Measurements from ENCODE around the gene CRACR2A. TPM values are rescaled to one million over a fixed set of nuclear protein-coding genes. Genes with fewer than 3 reads are reported as not detected.

CRACR2A gene
- total and polyA plus RNA-seq, 9 of the 15 experiments (the other 6 are each of a cell fraction or from before 2014, with no cell fraction given) = 2.1 to 15.1 (median 10.4) TPM

- no peak overlapping the region for H3K9ac ChIP-seq (ENCODE audit: insufficient read depth in 1 of 2, low read depth in 2 of 2, low read length in 2 of 2)
- intact Hi-C loops (cut with micrococcal nuclease) (no loop called here), in situ Hi-C loops (cut with MboI) (no loop called here)
- ChIA-PET POLR2A (no interaction called here), CTCF (ENCODE audit: low intra/inter-chr PET ratio) (no interaction called here)
- H3K79me2 ChIP-seq (ENCODE audit: control insufficient read depth, insufficient read depth, low read length) = no peaks in the 10 kb centered on the region
- no TSS peak for BruUV-seq (replicated peaks)
- no peaks in the 10 kb centered on the region for H3K9me1 ChIP-seq (ENCODE audit: control insufficient read depth, insufficient read depth, low read length)
- TF ChIP-seq ZSCAN29 (IDR thresholded peaks at IDR 0.05) (no peak), REST (IDR thresholded peaks at IDR 0.05; ENCODE audit: borderline replicate concordance) (0 out of 2 replicates have a peak, but pooled peaks have one; percentile 4), REST (CRISPR knock-in tag; IDR thresholded peaks at IDR 0.05; ENCODE audit: low read depth) (no peak)
- H4K20me1 ChIP-seq (replicated peaks; ENCODE audit: control insufficient read depth, insufficient read depth, low read length) = no peaks in the 10 kb centered on the region
- ATAC-seq = no peak
- no peak overlapping the region for H2AFZ ChIP-seq (ENCODE audit: low read depth, low read length)
- peaks cover 4 to 12% of the 10 kb centered on the region in 2 experiments; a peak in 3 of 5 replicates for H3K4me1 ChIP-seq (replicated peaks in 1 of 2; ENCODE audit: control insufficient read depth in 2 of 2, insufficient read depth in 2 of 2, low read length in 2 of 2)
- 9% methylated on average over 5 of the region's 7 CpGs for WGBS (ENCODE audit: insufficient coverage, low coverage, missing lambda C conversion rate)
- H3K27ac ChIP-seq (ENCODE audit: extremely low read depth, low read depth, low read length) = no peak overlapping the region
- H3K4me3 ChIP-seq = no peak overlapping the region
- no peak overlapping the region for H3K4me2 ChIP-seq (ENCODE audit: insufficient read depth, low read length)
- H3K27me3 ChIP-seq (ENCODE audit: control insufficient read depth in 2 of 2, insufficient read depth in 2 of 2, low read length in 2 of 2) = peaks cover 3 to 8% of the 10 kb centered on the region in 2 experiments; a peak in 3 of 5 replicates
- no peak for DNase-seq (ENCODE audit: extremely low read depth in 1 of 4, low spot score in 3 of 4)
- FAIRE-seq = no peak
- H3K36me3 ChIP-seq (ENCODE audit: control insufficient read depth, insufficient read depth, low read length) = no peaks in the 10 kb centered on the region
- no peaks in the 10 kb centered on the region for H3K9me3 ChIP-seq (replicated peaks; ENCODE audit: control insufficient read depth, insufficient read depth, low read depth, low read length)
These were observed 149.3 kb downstream of the CRACR2A start for GRCh38 chr12:3603576-3603975.

Measured in K562 (cell line).